ENCODE results near the gene PCDH1.
"Not testable (repeated sequence)": the region's sequence is repeated elsewhere in the genome, so short reads cannot be mapped to it uniquely, and the experiment has no call there.

The PCDH1 gene

DNA sequence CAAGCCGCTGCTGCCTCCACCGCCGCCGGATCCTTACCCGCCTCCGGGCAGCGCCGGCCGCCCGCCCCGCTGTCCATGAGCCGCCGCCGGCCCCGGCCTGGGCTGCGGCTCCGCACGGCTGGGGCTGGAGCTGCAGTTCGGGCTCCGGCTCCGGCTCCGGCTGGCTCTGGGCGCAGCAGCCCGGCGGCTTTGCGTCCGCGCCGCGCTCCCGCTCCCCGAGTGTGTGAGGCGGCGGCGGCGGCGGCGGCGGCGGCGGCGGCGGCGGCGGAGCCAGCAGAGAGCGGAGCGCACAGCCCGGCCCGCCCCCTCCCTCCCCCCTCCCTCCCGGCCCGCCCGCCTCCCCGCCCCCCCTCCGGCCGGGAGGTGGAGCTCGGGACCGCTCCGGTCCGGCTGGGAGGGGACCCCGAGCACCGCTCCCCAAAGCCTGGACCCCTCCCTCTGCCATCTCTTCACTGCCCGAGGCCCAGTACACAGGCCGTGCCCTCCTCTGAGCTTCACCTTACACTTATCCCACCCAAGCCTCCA is at the start of gene PCDH1:
TSS of gene PCDH1 (minus strand) at position 225 of the 525 bp plus-strand sequence. CDS start at position 77, 148 bp downstream.
- peak; percentile 51 for DNase-seq

DNA sequence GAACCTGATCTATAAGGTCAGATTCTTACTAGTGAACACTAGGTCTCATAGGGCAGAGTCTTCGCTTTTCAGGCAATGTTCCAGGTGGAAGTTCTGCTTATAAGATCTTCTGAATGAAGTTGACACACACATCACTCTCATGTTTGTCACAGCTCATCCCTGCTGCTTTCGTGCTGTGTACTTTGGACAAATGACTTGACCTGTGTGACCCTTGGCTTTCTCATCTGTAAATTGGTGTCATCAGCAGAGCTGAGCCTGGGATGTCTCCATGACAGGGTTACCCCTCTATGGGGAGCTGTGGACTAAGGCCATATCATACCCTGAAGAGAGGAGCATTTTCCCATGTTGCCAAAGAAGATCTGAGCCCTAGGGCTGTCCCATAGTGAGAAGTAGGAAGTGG is 48.2 kb upstream of the PCDH1 start:
- no peak for DNase-seq

- DNase-seq, result peak; percentile 91
Measured at GRCh38 chr5:141923448-141924313, 45.5 kb upstream of the PCDH1 start, which contains the start of gene DELE1. TSS of gene DELE1 (plus strand) at chr5:141923871. CDS start at chr5:141923942, 71 bp downstream.

GRCh38 chr5:141922827-141923447 is 44.7 kb upstream of the PCDH1 start:
- DNase-seq, result not testable (repeated sequence)

DNA sequence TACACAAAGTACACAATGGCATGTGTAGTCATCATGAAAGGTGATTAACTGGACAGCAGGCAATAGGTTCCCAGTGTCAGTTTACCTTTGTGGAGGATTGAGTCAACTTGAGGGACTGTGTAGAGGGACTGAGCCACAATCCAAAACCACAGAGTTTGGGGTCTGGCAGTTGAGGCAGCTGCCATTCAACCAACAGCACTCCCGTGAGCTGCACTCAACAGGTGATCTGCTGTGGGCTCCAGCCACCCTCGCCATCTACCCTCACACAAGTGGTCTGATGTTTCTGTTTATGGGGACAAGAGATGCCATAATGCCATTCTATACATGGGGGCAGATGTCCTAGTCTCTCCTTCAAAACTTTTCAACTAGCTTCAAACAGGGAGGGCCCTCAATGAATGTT is 42.6 kb upstream of the PCDH1 start:
- no peak for DNase-seq

DNA sequence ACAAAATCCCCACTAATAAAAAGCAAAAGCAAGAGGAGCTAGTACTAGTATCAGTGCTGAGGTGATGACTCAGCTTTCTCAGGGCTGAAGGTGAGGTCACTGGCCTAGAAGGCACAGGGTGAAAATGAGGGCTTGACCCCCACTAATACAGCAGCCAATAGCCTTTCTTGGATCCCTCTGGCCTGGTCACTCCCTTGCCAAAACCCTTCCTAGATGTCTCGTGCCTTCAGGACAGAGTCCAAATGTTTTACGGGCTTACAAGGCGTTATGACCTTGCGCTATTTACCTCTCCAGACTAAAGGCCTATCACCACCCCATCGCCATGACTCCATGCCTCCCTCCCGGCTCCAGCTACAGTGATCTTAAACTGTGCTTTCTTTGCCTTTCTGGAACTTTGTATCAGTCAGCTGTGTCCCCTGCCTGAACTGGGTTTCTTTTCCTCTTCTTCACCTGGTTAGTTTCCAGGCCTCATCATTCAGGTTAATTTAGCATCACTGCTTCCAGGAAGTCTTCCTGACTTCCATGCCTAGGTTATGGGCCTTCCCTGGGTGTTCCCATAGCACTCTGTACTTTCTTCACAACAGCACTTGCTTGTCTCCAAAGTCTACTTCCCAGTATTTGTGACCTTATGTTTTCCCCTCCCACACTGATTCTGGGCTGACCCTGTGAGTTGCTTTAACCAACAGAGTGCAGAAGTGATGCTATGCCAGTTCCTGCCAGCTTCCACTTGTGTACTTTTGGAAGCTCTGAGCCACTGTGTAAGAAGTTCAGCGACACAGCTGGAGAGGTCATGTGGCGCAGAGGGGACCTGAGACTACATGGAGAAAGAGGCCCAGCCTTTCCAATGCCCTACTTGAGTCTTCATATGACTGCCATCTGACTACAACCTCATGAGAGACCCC is 41.3 kb upstream of the PCDH1 start:
- DNase-seq, result no peak

DNA sequence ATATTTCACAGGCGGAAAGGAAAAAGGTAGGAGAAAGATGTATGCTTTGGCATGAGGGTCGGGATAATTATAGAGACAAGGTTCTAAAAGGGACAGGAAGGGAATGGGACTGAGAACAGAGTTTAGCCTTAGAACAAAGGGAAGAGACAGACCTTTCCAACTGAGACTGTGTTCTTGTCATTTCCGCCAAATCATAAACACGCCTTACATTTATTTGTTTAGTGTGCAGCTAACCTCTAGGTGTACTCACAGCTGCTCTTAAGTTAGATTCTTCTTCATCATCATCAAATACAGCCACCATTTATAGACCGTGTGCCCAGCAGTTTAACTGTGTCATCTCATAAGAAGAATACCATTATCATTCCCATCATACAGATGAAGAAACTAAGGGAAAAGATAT is 39.5 kb upstream of the PCDH1 start:
- DNase-seq, result no peak

GRCh38 chr5:141916522-141916921 is 38.3 kb upstream of the PCDH1 start:
- DNase-seq, result no peak

DNA sequence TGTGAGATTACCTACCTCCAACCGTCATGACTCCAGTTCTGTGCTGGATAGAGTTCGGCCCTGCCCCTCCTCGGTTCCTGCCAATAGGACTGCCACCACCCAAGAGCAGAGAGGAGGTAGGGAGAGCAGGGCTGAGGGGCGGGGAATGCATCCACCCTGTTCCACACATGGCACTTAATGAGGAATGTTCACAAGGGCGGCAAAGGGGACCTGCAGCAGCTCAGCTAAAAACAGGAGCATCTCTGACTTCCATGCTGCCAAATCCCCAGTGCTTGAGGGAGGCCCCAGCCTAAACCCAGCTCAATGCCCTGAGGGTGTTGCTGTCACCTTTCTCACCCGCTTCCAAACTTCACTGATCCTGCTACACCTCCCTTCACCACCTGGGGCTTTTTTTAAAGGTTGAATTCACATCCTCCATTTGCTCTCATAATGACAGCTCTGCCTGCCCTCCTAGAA is 37.7 kb upstream of the PCDH1 start:
- DNase-seq, result no peak

GRCh38 chr5:141914797-141915196 is 36.6 kb upstream of the PCDH1 start:
- DNase-seq, result no peak

DNA sequence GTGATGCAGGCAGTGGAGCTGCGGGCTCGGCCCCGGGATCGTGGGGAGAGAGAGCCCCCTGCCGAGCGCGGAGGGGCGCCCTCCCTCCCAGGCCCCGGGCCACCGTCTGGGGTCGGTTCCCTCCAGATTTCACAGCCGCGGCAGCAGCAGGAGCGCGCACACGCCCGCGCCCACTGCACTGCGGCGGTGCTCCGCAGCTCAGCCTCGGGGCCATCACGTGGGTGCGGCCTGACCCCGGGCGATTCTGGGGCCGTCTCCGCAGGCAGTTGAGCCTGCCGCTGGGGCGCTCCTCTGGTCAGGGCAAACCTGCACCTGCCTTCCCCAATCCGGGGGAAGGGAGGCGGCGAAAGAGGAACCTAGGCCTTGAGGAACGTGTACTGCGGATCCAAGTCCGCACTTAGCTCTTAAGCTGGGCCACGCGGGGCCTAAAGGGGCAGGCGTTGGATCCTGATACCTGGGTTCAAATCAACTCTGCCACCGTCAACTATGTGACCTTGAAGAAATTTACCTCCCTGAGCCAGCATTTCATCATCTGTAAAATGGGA is 36.1 kb upstream of the PCDH1 start:
- DNase-seq, result peak; percentile 34

GRCh38 chr5:141913560-141914198 is 35.5 kb upstream of the PCDH1 start:
- DNase-seq, result no peak

DNA sequence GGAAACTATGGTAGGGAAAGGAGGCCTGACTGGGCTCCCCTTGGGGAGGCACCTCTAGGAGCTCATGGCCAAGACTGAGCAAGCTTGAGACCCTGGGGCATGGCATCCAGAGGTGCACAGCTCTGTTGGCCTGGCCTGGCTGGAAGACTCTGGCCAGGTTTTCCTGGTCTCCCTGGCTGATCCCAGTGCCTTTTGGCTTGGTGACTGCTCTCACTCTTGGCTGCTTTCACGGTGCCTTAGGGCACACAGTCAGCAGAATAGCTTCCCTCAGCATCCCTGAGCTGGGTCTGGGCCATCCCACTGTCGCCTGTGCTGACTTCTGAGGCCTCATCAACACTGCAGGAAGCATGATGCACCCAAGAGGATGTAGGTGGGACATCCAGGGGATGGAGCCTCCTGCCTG is 32.1 kb upstream of the PCDH1 start:
- DNase-seq, result no peak

DNA sequence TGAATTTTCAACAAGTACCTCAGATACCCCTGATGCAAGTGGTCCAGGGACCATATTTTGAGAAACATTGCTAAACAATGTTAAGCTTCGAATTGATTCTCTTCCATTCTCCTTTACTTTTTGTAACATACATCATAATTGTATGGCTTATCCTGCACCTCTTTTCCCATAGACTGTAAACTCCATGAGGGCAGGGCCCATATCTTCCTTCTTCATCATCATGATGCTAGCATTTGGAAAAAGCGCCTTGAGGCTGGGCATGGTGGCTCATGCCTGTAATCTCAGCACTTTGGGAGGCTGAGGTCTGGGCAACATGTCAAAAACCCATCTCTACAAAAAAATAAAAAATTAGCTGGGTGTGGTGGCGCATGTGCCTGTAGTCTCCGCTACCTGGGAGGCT is 31.0 kb upstream of the PCDH1 start:
- no peak for DNase-seq

DNA sequence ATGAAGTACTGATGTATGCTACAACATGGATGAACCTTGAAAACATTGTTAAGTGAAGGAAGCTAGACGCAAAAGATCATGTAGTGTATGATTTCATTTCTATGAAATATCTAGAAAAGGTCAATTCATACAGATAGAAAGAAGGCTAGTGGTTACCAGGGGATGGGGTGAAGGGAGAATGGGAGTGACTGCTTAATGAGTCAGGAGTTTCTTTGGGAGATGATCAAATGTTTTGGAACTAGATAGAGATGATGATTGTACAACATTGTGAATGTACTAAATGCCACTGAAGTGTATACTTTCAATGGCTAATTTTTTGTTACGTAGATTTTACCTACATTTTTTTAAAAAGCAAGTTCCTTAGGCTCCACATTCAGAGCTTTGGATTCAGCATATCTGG is 30.6 kb upstream of the PCDH1 start:
- no peak for DNase-seq

- no peak for DNase-seq
Measured at GRCh38 chr5:141906972-141907371, 28.8 kb upstream of the PCDH1 start.

DNA sequence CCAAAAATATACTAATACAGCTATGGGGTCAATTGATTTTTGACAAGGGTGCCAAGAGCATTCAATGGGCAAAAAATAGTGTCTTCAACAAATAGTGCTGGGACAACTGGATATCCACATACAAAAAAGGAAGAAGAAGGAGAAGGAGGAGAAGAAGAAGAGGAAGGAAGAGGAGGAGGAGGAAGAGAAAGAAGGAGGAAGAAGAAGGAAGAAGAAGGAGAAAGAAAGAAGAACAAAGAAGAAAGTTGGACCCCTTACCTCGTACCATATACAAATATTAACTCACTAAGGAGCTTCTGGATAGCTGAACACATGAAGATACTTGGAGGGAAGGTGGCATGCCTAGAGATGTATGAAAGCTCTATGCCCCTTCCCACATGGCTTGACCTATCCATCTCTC is 28.3 kb upstream of the PCDH1 start:
- DNase-seq, result no peak

DNA sequence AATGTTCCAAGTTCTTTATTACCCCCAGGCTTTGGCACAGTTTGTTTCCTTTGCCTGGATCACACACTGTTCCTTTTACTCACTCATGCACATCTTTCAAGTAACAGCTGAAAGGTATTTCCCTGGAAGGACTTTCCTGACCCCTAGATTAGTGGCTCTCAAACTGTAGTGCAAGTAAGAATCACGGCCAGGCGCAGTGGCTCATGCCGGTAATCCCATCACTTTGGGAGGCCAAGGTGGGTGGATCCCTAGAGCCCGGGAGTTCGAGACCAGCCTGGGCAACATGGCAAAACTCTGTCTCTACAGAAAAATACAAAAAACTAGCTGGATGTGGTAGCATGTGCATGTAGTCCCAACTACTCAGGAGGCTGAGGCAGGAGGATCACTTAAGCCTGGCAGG is 26.3 kb upstream of the PCDH1 start:
- no peak for DNase-seq

- no peak for DNase-seq
Measured at GRCh38 chr5:141903261-141903660, 25.1 kb upstream of the PCDH1 start.

DNA sequence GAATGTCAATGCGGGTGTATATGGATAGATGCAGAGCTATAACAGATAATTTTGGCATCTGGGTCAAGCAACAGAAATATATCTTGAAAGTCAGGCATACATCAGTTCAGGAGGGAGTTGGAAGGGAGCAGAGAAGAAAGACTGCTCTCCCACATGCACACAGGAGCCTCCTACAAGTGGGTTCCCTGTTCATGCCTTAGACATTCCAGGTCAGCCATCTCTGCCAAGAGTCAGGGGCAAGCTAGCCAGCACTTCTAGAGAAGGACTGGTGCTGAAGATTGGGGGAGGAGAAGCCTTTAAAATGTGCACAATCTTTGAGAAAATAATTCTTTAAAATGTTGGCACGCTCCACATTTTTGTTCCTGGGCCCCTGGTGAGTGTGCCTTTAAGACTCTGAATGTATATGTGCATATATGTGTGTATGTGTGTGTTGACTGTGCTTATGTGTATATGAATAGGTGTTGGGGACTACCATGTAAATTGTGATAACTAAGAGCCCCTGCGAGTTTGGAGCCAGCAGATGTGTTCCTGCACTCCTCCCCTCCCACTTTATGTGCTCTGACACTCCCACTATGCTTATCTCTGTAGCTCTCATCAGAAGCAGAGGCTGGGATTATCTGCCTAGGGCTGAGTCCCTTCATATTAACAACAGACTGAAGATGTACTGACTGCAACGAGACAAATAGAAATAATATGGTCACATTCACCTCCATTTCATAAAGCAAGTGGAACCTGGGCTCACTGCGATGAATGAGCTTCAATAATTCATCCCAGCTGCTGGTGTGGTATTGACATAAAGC is 24.0 kb upstream of the PCDH1 start:
- no peak for DNase-seq

GRCh38 chr5:141898448-141899049 is 20.3 kb upstream of the PCDH1 start:
- DNase-seq, result no peak
